ENCODE data around the gene TMPRSS3. TPM values are rescaled to one million over a fixed set of nuclear protein-coding genes. Genes with fewer than 3 reads are reported as not detected.

Gene TMPRSS3
- total and polyA plus RNA-seq, 9 of the 15 experiments (the other 6 are each of a cell fraction or from before 2014, with no cell fraction given) = 0.07 TPM; not detected in 8

GRCh38 chr21:42434884-42435283 is 39.0 kb upstream of the TMPRSS3 start (continued):
- TF ChIP-seq ZMIZ1 (IDR thresholded peaks at IDR 0.05; ENCODE audit: low read depth in 2 of 2, low read length in 2 of 2) (no peak), ZNF707 (CRISPR knock-in tag; conservative IDR thresholded peaks at IDR 0.05) (no peak), ZBTB40 (IDR thresholded peaks at IDR 0.05) (no peak), ZBTB40 (CRISPR knock-in tag; IDR thresholded peaks at IDR 0.05) (no peak), RBM25 (IDR thresholded peaks at IDR 0.05; ENCODE audit: low read depth, low read length, severe bottlenecking) (peak; percentile 82), ELF1 (tag; IDR thresholded peaks at IDR 0.05) (no peak), SMARCA5 (IDR thresholded peaks at IDR 0.05) (peak; percentile 93), ZNF785 (CRISPR knock-in tag; IDR thresholded peaks at IDR 0.05) (no peak), PHF20 (IDR thresholded peaks at IDR 0.05; ENCODE audit: partially characterized antibody) (peak; percentile 56), CHD4 (IDR thresholded peaks at IDR 0.05; ENCODE audit: insufficient read depth, insufficient replicate concordance, low read depth, low read length, poor library complexity, severe bottlenecking) (peak; percentile 38), CBX1 (IDR thresholded peaks at IDR 0.05; ENCODE audit: low read depth) (peak; percentile 77; the same call in 1 of the 2 replicates), ZNF316 (IDR thresholded peaks at IDR 0.05) (no peak), ZNF512 (tag; IDR thresholded peaks at IDR 0.05) (0 out of 2 replicates have a peak, but pooled peaks have one; percentile 30), CSDE1 (IDR thresholded peaks at IDR 0.05) (no peak)
